A673 (cell line): ENCODE data around the gene GABBR1.

Source experiments
- CTCF ChIP-seq: fragments of 300-800, 200-600 bp; sonication (generic); conservative IDR thresholded peaks from 2 replicates; pipeline ENCODE4 v1.5.1; 2017; ENCODE audit warnings: low read depth, mild to moderate bottlenecking, antibody characterized with exemption, low read length, moderate library complexity, mixed read lengths
- EZH2 ChIP-seq: fragments of 200-600 bp; sonication (generic); IDR thresholded peaks from 2 replicates; pipeline ENCODE4 v1.6.1; 2017; ENCODE audit warnings: borderline replicate concordance, low read depth, mild to moderate bottlenecking, mixed read lengths, antibody characterized with exemption, low read length; ENCODE audit not compliant: poor library complexity, severe bottlenecking

- TF ChIP-seq CTCF, result no peak
- no peak for TF ChIP-seq EZH2
These were observed 8.6 kb upstream of the GABBR1 start for GRCh38 chr6:29641430-29642148.
